Trophoblast cell (in vitro differentiated cells and primary cell): Measurements from ENCODE around the gene NINJ2.

Source experiments
- DNase-seq, 2 donors: peaks; one replicate each; pipeline ENCODE4 v3.0.0-alpha.2; 2016
- H2AFZ ChIP-seq: 2 replicates; pipeline ENCODE4 v1.6.1; 2013; ENCODE audit warnings: low read length, moderate library complexity, mild to moderate bottlenecking; ENCODE audit not compliant: insufficient read depth, poor library complexity
- H2AK5ac ChIP-seq: 2 replicates; pipeline ENCODE4 v1.6.1; 2013; ENCODE audit warnings: mild to moderate bottlenecking, low read length
- H2BK120ac ChIP-seq: 2 replicates; pipeline ENCODE4 v1.6.1; 2013; ENCODE audit warnings: low read length, mild to moderate bottlenecking, moderate library complexity; ENCODE audit not compliant: insufficient read depth, poor library complexity
- H2BK12ac ChIP-seq: 2 replicates; pipeline ENCODE4 v1.6.1; 2013; ENCODE audit warnings: mild to moderate bottlenecking, low read length, moderate library complexity
- H2BK5ac ChIP-seq: 2 replicates; pipeline ENCODE4 v1.6.1; 2013; ENCODE audit warnings: low read length, low read depth, moderate library complexity, mild to moderate bottlenecking; ENCODE audit not compliant: poor library complexity
- H3K14ac ChIP-seq: 2 replicates; pipeline ENCODE4 v1.6.1; 2013; ENCODE audit warnings: mild to moderate bottlenecking, low read length
- H3K18ac ChIP-seq: 2 replicates; pipeline ENCODE4 v1.6.1; 2013; ENCODE audit warnings: mild to moderate bottlenecking, low read length
- H3K23ac ChIP-seq: 2 replicates; pipeline ENCODE4 v1.6.1; 2013; ENCODE audit warnings: low read length
- H3K27ac ChIP-seq: 2 replicates; pipeline ENCODE4 v1.5.1; 2013; ENCODE audit warnings: low read depth, mild to moderate bottlenecking, inconsistent platforms, low read length, moderate library complexity
- H3K27me3 ChIP-seq: 2 replicates; pipeline ENCODE4 v1.6.1; 2013; ENCODE audit warnings: inconsistent platforms, mild to moderate bottlenecking, low read length, moderate library complexity; ENCODE audit not compliant: insufficient read depth
- H3K36me3 ChIP-seq, 2 experiments: 1 replicate in 1 of 2; 2 replicates in 1 of 2; pipeline ENCODE4 v1.6.1; 2013; ENCODE audit warnings: low read length in 2 of 2, mild to moderate bottlenecking in 2 of 2, moderate library complexity in 1 of 2; ENCODE audit not compliant: insufficient read depth in 2 of 2, control insufficient read depth in 1 of 2
- H3K4ac ChIP-seq: 2 replicates; pipeline ENCODE4 v1.6.1; 2013; ENCODE audit warnings: low read depth, mild to moderate bottlenecking, low read length, moderate library complexity
- H3K4me1 ChIP-seq, 2 experiments: 1 replicate in 1 of 2; 2 replicates in 1 of 2; pipeline ENCODE4 v1.6.1; 2013; ENCODE audit warnings: low read length in 2 of 2, mild to moderate bottlenecking in 2 of 2, moderate library complexity in 1 of 2; ENCODE audit not compliant: insufficient read depth in 2 of 2, control insufficient read depth in 1 of 2
- H3K4me2 ChIP-seq: 2 replicates; pipeline ENCODE4 v1.6.1; 2013; ENCODE audit warnings: inconsistent platforms, mild to moderate bottlenecking, low read length, moderate library complexity
- H3K4me3 ChIP-seq: 2 replicates; pipeline ENCODE4 v1.5.1; 2013; ENCODE audit warnings: mild to moderate bottlenecking, low read depth, low read length, inconsistent platforms
- H3K79me1 ChIP-seq: one replicate; pipeline ENCODE4 v1.6.1; 2013; ENCODE audit warnings: low read length
- H3K79me2 ChIP-seq: 2 replicates; pipeline ENCODE4 v1.6.1; 2013; ENCODE audit warnings: low read length, mild to moderate bottlenecking; ENCODE audit not compliant: control insufficient read depth, insufficient read depth, poor library complexity
- H3K9ac ChIP-seq: 2 replicates; pipeline ENCODE4 v1.6.1; 2013; ENCODE audit warnings: mild to moderate bottlenecking, low read length
- H3K9me3 ChIP-seq: 2 replicates; pipeline ENCODE4 v1.6.1; 2013; ENCODE audit warnings: low read depth, mild to moderate bottlenecking, control low read depth, inconsistent platforms, low read length; ENCODE audit not compliant: insufficient read depth
- H4K12ac ChIP-seq: 2 replicates; pipeline ENCODE4 v1.6.1; 2013; ENCODE audit warnings: low read depth, mild to moderate bottlenecking, low read length, moderate library complexity
- H4K8ac ChIP-seq: 2 replicates; pipeline ENCODE4 v1.6.1; 2013; ENCODE audit warnings: low read depth, mild to moderate bottlenecking, low read length, moderate library complexity
- H4K91ac ChIP-seq: one replicate; pipeline ENCODE4 v1.6.1; 2013; ENCODE audit warnings: low read depth, mild to moderate bottlenecking, low read length, moderate library complexity
- WGBS: extraction: QIAGEN DNeasy Blood & Tissue Kit; methylation state at CpG from one replicate; pipeline ENCODE4 v1.1.7; 2013; ENCODE audit warnings: missing lambda C conversion rate; ENCODE audit not compliant: insufficient read length, insufficient coverage; ENCODE audit errors: extremely low coverage; 5-methylcytosine and 5-hydroxymethylcytosine counted together

Gene NINJ2

GRCh38 chr12:553216-554000, 109.8 kb downstream of the NINJ2 start:
- no CpG with 5 or more reads among the region's 23 CpGs for WGBS

GRCh38 chr12:552466-552865, 110.8 kb downstream of the NINJ2 start:
- no peaks in the 10 kb centered on the region for H3K36me3 ChIP-seq
- no peak overlapping the region for H3K27ac ChIP-seq
- H3K79me1 ChIP-seq: no peaks in the 10 kb centered on the region
- no peak overlapping the region for H3K18ac ChIP-seq
- no peak overlapping the region for H2BK120ac ChIP-seq
- no CpG with 5 or more reads among the region's 6 CpGs for WGBS
- no peak overlapping the region for H3K23ac ChIP-seq
- no peak overlapping the region for H2AFZ ChIP-seq
- H3K4me2 ChIP-seq: no peak overlapping the region
- H4K91ac ChIP-seq: no peak overlapping the region
- H2BK12ac ChIP-seq: no peak overlapping the region
- DNase-seq: no peak
- H3K9ac ChIP-seq: no peak overlapping the region
- H4K12ac ChIP-seq: no peak overlapping the region
- H2AK5ac ChIP-seq: no peak overlapping the region
- no peak overlapping the region for H3K14ac ChIP-seq
- H3K4ac ChIP-seq: no peak overlapping the region
- no peak overlapping the region for H4K8ac ChIP-seq
- H2BK5ac ChIP-seq: no peak overlapping the region
- H3K4me1 ChIP-seq: no peaks in the 10 kb centered on the region
- H3K9me3 ChIP-seq: no peaks in the 10 kb centered on the region
- no peaks in the 10 kb centered on the region for H3K27me3 ChIP-seq
- H3K79me2 ChIP-seq: no peaks in the 10 kb centered on the region
- H3K4me3 ChIP-seq: no peak overlapping the region

More at GRCh38 chr12:553216-554000, 109.8 kb downstream of the NINJ2 start:
- H3K79me1 ChIP-seq: no peaks in the 10 kb centered on the region
- H2AK5ac ChIP-seq: no peak overlapping the region
- H4K12ac ChIP-seq: no peak overlapping the region
- H3K36me3 ChIP-seq: no peaks in the 10 kb centered on the region
- no peaks in the 10 kb centered on the region for H3K79me2 ChIP-seq
- no peak overlapping the region for H3K4me3 ChIP-seq
- H3K4ac ChIP-seq: no peak overlapping the region
- no peak overlapping the region for H3K18ac ChIP-seq
- H3K9ac ChIP-seq: no peak overlapping the region
- H2BK120ac ChIP-seq: no peak overlapping the region
- H3K27me3 ChIP-seq: no peaks in the 10 kb centered on the region
- H3K23ac ChIP-seq: no peak overlapping the region
- no peak overlapping the region for H3K14ac ChIP-seq
- no peak overlapping the region for H4K91ac ChIP-seq
- no peak overlapping the region for H2BK12ac ChIP-seq
- H3K4me2 ChIP-seq: no peak overlapping the region
- H2BK5ac ChIP-seq: no peak overlapping the region
- no peak overlapping the region for H2AFZ ChIP-seq
- H3K4me1 ChIP-seq: no peaks in the 10 kb centered on the region
- H3K27ac ChIP-seq: no peak overlapping the region
- DNase-seq: no peak
- no peaks in the 10 kb centered on the region for H3K9me3 ChIP-seq
- no peak overlapping the region for H4K8ac ChIP-seq

- no peak overlapping the region for H3K4me3 ChIP-seq
- WGBS: no CpG with 5 or more reads among the region's 18 CpGs
Observed at GRCh38 chr12:550473-551260, 112.6 kb downstream of the NINJ2 start.

GRCh38 chr12:549476-550082, 113.7 kb downstream of the NINJ2 start:
- H3K4ac ChIP-seq: no peak overlapping the region
- H2BK12ac ChIP-seq: no peak overlapping the region
- H3K79me1 ChIP-seq: no peaks in the 10 kb centered on the region
- no peaks in the 10 kb centered on the region for H3K27me3 ChIP-seq
- no peaks in the 10 kb centered on the region for H3K9me3 ChIP-seq
- H3K4me2 ChIP-seq: no peak overlapping the region
- H3K36me3 ChIP-seq: no peaks in the 10 kb centered on the region
- H3K23ac ChIP-seq: no peak overlapping the region
- no peak overlapping the region for H2BK120ac ChIP-seq
- H4K12ac ChIP-seq: no peak overlapping the region
- H2AFZ ChIP-seq: no peak overlapping the region
- H4K91ac ChIP-seq: no peak overlapping the region
- no peak for DNase-seq
- H3K14ac ChIP-seq: no peak overlapping the region
- no peaks in the 10 kb centered on the region for H3K79me2 ChIP-seq
- H3K27ac ChIP-seq: no peak overlapping the region
- no CpG with 5 or more reads among the region's 29 CpGs for WGBS
- no peak overlapping the region for H2BK5ac ChIP-seq
- H3K4me3 ChIP-seq: no peak overlapping the region
- no peaks in the 10 kb centered on the region for H3K4me1 ChIP-seq
- no peak overlapping the region for H2AK5ac ChIP-seq
- H3K9ac ChIP-seq: no peak overlapping the region
- no peak overlapping the region for H4K8ac ChIP-seq
- H3K18ac ChIP-seq: no peak overlapping the region

More at GRCh38 chr12:550473-551260, 112.6 kb downstream of the NINJ2 start:
- Histone ChIP-seq H3K4me1 (no peaks in the 10 kb centered on the region), H3K9me3 (no peaks in the 10 kb centered on the region), H3K4ac (no peak overlapping the region), H4K91ac (no peak overlapping the region), H3K23ac (no peak overlapping the region), H2BK12ac (no peak overlapping the region), H3K79me1 (no peaks in the 10 kb centered on the region), H3K9ac (no peak overlapping the region), H3K36me3 (no peaks in the 10 kb centered on the region), H2AFZ (no peak overlapping the region), H3K4me2 (no peak overlapping the region), H2AK5ac (no peak overlapping the region), H4K8ac (no peak overlapping the region), H3K27ac (no peak overlapping the region), H3K27me3 (no peaks in the 10 kb centered on the region), H3K79me2 (no peaks in the 10 kb centered on the region), H3K18ac (no peak overlapping the region), H3K14ac (no peak overlapping the region), H2BK120ac (no peak overlapping the region), H4K12ac (no peak overlapping the region), H2BK5ac (no peak overlapping the region)
- DNase-seq: no peak
